GM12878 (cell line): Measurements from ENCODE around the gene HDDC3.

Experiments used
- CHD4 ChIP-seq: fragments of 200-600 bp; sonication (generic); IDR thresholded peaks from 2 replicates; pipeline ENCODE4 v1.6.1; 2016; ENCODE audit warnings: mild to moderate bottlenecking
- CTCF ChIP-seq, 3 experiments: IDR thresholded peaks in 2 of 3; conservative IDR thresholded peaks in 1 of 3; 2 replicates each; pipeline ENCODE4 v1.5.1; 2011; ENCODE audit warnings: low read depth in 3 of 3, low read length in 3 of 3, mild to moderate bottlenecking in 3 of 3, control low read depth in 2 of 3, moderate library complexity in 2 of 3, inconsistent platforms in 1 of 3, mixed read lengths in 1 of 3; ENCODE audit not compliant: control insufficient read depth in 2 of 3, insufficient read depth in 1 of 3; ENCODE audit errors: extremely low read depth in 1 of 3
- EZH2 ChIP-seq: IDR thresholded peaks from 2 replicates; pipeline ENCODE4 v1.6.1; 2012; ENCODE audit warnings: low read depth, mild to moderate bottlenecking, control low read depth, inconsistent platforms, low read length, borderline replicate concordance; ENCODE audit not compliant: control insufficient read depth
- MTA3 ChIP-seq: IDR thresholded peaks from 2 replicates; pipeline ENCODE4 v1.6.1; 2012; ENCODE audit warnings: low read length, inconsistent platforms, borderline replicate concordance
- PKNOX1 ChIP-seq: fragments of 450-650 bp; IDR thresholded peaks from 2 replicates; pipeline ENCODE4 v1.6.1; 2016; ENCODE audit warnings: mild to moderate bottlenecking
- REST ChIP-seq: IDR thresholded peaks from 2 replicates; pipeline ENCODE4 v1.6.1; 2012; ENCODE audit warnings: mild to moderate bottlenecking, low read depth, low read length
- YY1 ChIP-seq: IDR thresholded peaks from 2 replicates; pipeline ENCODE4 v1.6.1; 2011; ENCODE audit warnings: low read depth, mild to moderate bottlenecking, low read length
- ZNF687 ChIP-seq: fragments of 450-650 bp; IDR thresholded peaks from 2 replicates; pipeline ENCODE4 v1.6.1; 2017; ENCODE audit warnings: mild to moderate bottlenecking, moderate library complexity

GRCh38 chr15:90902840-90903732, 29.3 kb downstream of the HDDC3 start, which contains the start of gene MAN2A2:
- TF ChIP-seq PKNOX1 (no peak), YY1 (no peak), REST (no peak), EZH2 (no peak), MTA3 (no peak), CTCF (IDR thresholded peaks at IDR 0.05 in 2 of 3, conservative IDR thresholded peaks at IDR 0.05 in 1 of 3; ENCODE audit: control insufficient read depth in 2 of 3, extremely low read depth in 1 of 3, insufficient read depth in 1 of 3, low read depth in 3 of 3, low read length in 3 of 3) (no peak), ZNF687 (0 out of 2 replicates have a peak, but pooled peaks have one; percentile 34), CHD4 (no peak)
